CD4-positive, alpha-beta T cell treated with Interleukin-6 at 100 ng/mL for 8 hours (primary cell): ENCODE data around the gene HLA-DMB.

Source experiments
- DNase-seq: peaks from one replicate; pipeline ENCODE4 v3.0.0-alpha.2; 2020; ENCODE audit warnings: mixed read lengths, low spot score

HLA-DMB gene

DNA sequence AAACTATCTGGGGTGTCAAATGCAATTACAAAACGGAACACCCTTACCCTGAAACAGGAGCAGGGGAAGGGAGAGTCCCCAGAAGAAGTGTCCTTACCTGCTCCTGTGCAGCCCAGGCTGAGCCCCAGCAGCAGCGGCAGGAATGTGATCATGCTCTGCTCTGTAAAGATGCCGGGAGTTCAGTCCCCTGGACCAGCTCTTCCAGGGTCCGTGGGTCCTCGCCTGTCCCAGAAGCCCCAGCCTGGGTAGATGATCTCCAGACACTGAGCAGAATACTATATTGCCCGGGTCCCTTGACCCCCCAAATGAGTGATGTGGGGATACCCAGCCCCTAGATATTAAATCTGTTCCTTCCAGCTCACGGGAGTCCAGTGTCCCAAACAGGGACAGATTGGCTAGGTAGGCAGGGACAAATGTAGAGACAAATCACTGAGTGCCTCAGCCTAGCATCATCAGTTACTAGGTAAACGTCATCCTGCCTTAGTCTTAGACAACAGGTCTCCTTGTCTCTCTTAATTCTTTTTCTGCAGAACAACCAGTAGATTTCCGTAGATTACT lies at the start of gene HLA-DMB:
Gene HLA-DMB, minus strand, starts transcription at position 373 of the 558 bp plus-strand sequence. Its CDS starts 221 bp downstream, at position 152.
- DNase-seq, result peak; percentile 74

DNA sequence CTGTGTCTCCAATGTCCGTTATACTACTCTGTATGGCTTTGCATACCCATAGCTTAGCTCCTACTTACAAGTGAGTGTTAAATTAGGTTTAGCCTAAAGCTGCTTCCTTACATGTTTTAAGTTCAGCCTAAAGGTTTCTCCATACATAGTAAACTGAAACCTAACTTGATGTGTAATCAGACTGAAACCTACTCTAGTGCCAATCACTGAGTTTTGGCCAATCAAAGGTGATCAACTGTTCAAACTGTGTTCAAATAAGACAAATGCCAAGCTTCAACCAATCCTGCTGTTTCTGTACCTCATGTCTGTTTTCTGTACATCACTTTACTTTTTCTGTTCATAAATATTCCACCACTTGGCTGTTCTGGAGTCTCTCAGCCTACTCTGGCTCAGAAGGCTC lies 48.5 kb upstream of the HLA-DMB start:
- DNase-seq, result no peak

- peak; percentile 89 for DNase-seq
Measured at GRCh38 chr6:32984622-32985389, 44.0 kb upstream of the HLA-DMB start.

- DNase-seq, result no peak
Measured at GRCh38 chr6:32983964-32984621, 43.3 kb upstream of the HLA-DMB start.

DNA sequence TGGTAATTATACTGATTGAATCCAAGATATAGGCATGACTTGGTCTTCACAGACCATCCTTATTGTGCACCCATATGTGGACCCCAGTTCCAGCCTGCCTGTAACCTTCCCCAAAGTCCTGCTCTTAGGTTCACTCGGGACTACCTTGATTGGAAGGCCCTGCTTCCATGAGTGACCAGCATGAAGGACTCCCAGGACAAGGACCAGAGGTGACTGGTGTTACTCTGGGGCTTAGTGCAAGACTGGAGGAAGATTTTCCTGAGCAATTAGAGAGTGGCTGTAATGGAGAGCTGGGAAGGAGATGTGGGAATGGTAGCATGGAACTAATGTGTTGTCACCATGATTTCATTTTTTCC lies 42.6 kb upstream of the HLA-DMB start:
- no peak for DNase-seq

- DNase-seq, result no peak
Measured at GRCh38 chr6:32982702-32983492, 42.1 kb upstream of the HLA-DMB start.

GRCh38 chr6:32982084-32982701 lies 41.4 kb upstream of the HLA-DMB start:
- no peak for DNase-seq

DNA sequence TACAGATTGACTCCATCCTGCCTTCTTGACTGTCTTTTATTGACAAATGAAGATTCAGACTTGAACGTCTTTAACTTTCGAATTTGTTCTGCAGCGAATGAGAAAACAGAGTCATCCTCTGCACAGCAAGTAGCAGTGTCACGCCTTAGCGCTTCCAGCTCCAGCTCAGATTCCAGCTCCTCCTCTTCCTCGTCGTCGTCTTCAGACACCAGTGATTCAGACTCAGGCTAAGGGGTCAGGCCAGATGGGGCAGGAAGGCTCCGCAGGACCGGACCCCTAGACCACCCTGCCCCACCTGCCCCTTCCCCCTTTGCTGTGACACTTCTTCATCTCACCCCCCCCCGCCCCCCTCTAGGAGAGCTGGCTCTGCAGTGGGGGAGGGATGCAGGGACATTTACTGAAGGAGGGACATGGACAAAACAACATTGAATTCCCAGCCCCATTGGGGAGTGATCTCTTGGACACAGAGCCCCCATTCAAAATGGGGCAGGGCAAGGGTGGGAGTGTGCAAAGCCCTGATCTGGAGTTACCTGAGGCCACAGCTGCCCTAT lies 39.7 kb upstream of the HLA-DMB start:
- no peak for DNase-seq

- no peak for DNase-seq
Measured at GRCh38 chr6:32979720-32980487, 39.1 kb upstream of the HLA-DMB start.

GRCh38 chr6:32977953-32978324 lies 37.1 kb upstream of the HLA-DMB start:
- DNase-seq, result no peak

DNA sequence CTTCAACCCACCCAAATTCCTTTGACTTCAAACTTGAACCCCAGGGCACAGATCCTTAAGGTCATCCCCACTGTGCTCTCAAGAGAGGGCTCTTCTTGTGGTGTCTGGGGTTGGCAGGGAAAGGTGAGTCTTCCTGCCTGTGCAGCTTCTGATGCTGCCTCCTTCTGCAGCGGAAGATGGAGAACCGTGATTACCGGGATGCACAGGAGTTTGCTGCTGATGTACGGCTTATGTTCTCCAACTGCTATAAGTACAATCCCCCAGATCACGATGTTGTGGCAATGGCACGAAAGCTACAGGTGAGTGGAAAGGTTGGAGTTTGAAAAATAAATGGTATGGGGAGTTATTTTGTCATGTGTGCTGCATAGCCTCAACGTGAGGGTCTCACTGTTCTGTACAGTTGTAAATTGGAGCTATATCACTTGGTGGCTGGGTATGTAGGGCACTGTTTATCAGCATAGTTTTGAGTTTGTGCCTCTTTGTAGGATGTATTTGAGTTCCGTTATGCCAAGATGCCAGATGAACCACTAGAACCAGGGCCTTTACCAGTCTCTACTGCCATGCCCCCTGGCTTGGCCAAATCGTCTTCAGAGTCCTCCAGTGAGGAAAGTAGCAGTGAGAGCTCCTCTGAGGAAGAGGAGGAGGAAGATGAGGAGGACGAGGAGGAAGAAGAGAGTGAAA lies 36.6 kb upstream of the HLA-DMB start:
- no peak for DNase-seq

DNA sequence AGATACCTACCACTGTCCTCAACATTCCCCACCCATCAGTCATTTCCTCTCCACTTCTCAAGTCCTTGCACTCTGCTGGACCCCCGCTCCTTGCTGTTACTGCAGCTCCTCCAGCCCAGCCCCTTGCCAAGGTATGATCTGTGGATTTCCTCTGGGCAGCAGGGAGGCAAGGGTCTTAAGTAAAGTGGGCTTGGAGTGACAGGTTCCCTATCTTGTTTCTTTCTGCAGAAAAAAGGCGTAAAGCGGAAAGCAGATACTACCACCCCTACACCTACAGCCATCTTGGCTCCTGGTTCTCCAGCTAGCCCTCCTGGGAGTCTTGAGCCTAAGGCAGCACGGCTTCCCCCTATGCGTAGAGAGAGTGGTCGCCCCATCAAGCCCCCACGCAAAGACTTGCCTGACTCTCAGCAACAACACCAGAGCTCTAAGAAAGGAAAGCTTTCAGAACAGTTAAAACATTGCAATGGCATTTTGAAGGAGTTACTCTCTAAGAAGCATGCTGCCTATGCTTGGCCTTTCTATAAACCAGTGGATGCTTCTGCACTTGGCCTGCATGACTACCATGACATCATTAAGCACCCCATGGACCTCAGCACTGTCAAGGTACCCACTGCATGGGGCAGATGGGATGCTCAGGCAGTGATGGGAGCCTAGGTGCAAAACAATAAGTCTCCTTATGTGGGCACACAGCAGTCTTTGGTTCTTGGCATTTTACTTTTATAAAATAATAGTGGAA lies 35.7 kb upstream of the HLA-DMB start:
- no peak for DNase-seq

GRCh38 chr6:32975886-32976285 lies 35.1 kb upstream of the HLA-DMB start:
- DNase-seq, result no peak

GRCh38 chr6:32974541-32975308 lies 33.9 kb upstream of the HLA-DMB start:
- no peak for DNase-seq

- peak; percentile 48 for DNase-seq
Measured at GRCh38 chr6:32974016-32974333, 33.1 kb upstream of the HLA-DMB start.

DNA sequence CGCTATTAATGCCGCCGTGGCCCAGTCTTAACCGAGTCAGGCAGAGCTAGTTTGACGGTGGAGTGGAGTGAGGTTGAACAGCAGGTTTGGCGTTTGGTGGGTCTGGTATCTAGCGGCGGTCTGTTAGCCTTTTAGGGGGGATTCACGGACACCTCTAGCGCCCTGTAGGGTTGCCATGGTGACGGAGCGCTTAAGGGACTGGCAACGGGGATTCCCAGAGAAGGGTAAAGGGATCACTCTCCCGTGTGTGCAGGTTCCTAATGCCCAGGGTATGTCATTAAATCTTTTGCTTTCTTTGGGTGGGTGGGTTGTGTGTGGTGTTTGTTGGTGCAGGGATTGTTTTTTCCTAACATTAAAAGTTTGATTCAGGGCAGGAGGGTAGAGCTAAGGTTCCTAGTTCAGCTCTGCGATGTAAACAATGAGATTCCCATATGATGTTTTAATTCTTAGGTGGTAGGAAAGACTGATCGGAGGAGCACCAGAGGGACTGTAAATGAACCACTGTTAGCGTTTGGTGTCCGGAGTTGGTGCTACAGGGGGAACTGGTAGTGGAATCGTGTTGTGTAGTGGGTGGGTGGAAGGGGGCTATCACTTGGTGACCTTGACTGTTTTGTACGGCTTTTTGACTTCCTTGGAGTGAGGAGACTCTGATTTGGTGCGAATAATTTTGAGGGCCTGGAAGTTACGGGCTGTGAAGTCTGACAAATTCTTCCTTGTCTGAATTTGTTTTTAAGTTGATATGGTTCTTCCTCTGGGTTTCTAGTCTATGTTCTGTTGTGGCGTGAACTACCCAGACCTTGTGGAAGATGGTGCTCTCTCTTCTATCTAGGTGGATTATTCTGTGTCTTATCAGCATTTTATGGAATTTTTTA lies 32.6 kb upstream of the HLA-DMB start:
- peak; percentile 39 for DNase-seq

- peak; percentile 49 for DNase-seq
Measured at GRCh38 chr6:32972353-32973143, 31.7 kb upstream of the HLA-DMB start.
